HUES64 (cell line): ENCODE results near the gene GUCA1A.
"Not testable (repeated sequence)": the region's sequence is repeated elsewhere in the genome, so short reads cannot be mapped to it uniquely, and the experiment has no call there.

Source experiments
- H3K27ac ChIP-seq: 2 replicates; pipeline ENCODE4 v1.7.0; 2013; ENCODE audit warnings: low read depth, low read length, inconsistent platforms
- H3K27me3 ChIP-seq: 2 replicates; pipeline ENCODE4 v1.6.1; 2013; ENCODE audit warnings: mild to moderate bottlenecking, low read length; ENCODE audit not compliant: insufficient read depth
- H3K36me3 ChIP-seq: 2 replicates; pipeline ENCODE4 v1.6.1; 2013; ENCODE audit warnings: mild to moderate bottlenecking, low read length; ENCODE audit not compliant: insufficient read depth
- H3K4me1 ChIP-seq: 2 replicates; pipeline ENCODE4 v1.6.1; 2013; ENCODE audit warnings: mild to moderate bottlenecking, low read length, moderate library complexity; ENCODE audit not compliant: insufficient read depth
- H3K4me3 ChIP-seq: 2 replicates; pipeline ENCODE4 v1.5.1; 2013; ENCODE audit warnings: mild to moderate bottlenecking, low read length, moderate library complexity
- H3K9ac ChIP-seq: 2 replicates; pipeline ENCODE4 v1.6.1; 2013; ENCODE audit warnings: mild to moderate bottlenecking, low read depth, low read length
- H3K9me3 ChIP-seq: 2 replicates; pipeline ENCODE4 v1.6.1; 2013; ENCODE audit warnings: low read depth, low read length; ENCODE audit not compliant: insufficient read depth
- WGBS: fragments of 150-250, 120-280 bp; methylation state at CpG from one replicate; pipeline ENCODE4 v1.1.7; 2013; ENCODE audit warnings: missing lambda C conversion rate; 5-methylcytosine and 5-hydroxymethylcytosine counted together

Gene GUCA1A

DNA sequence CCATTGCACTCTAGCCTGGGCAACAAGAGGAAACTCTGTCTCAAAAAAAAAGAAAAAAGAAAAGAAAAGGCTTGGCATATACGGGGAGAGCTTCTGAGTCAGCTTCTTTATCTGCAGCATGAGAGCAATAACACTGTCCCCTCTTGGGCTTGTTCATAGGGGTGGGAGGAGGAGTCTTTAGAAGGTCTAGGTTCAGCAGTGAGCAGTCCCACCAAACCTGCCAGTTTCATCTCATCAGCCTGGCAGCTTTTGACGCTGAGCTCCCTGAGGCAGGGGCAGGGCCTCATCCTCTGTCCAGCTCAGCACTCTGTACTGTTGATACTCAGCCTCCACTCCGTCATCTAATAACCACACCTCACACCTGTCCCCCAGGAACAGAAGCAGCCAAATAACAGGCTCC lies 25.1 kb upstream of the GUCA1A start:
- no peak overlapping the region for H3K4me3 ChIP-seq
- H3K27me3 ChIP-seq, result no peaks in the 10 kb centered on the region
- no peak overlapping the region for H3K9ac ChIP-seq
- no peaks in the 10 kb centered on the region for H3K36me3 ChIP-seq
- peaks cover 4% of the 10 kb centered on the region; the same call in 1 of the 2 replicates for H3K4me1 ChIP-seq
- WGBS, result 81% methylated on average over 3 of the region's 3 CpGs
- no peaks in the 10 kb centered on the region for H3K9me3 ChIP-seq
- H3K27ac ChIP-seq, result no peak overlapping the region

DNA sequence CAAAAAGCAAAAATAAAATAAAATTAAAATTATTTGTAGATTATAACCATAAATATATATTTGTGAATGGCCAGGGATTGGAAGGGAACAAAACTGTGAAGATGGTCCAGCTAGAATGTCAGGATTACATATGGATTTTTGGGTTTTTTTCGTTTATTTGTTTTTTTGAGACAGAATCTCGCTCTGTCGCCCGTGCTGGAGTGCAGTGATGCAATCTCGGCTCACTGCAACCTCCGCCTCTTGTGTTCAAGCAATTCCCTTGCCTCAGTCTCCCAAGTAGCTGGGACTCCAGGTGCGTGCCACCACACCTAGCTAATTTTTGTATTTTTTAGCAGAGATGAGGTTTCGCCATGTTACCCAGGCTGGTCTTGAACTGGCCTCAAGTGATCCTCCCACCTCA lies 22.9 kb upstream of the GUCA1A start:
- no peak overlapping the region for H3K27ac ChIP-seq
- no peak overlapping the region for H3K9ac ChIP-seq
- no peaks in the 10 kb centered on the region for H3K36me3 ChIP-seq
- no peaks in the 10 kb centered on the region for H3K9me3 ChIP-seq
- H3K27me3 ChIP-seq, result no peaks in the 10 kb centered on the region
- H3K4me1 ChIP-seq, result peaks cover 4% of the 10 kb centered on the region; the same call in 1 of the 2 replicates
- H3K4me3 ChIP-seq, result no peak overlapping the region
- 97% methylated on average over 8 of the region's 8 CpGs for WGBS

DNA sequence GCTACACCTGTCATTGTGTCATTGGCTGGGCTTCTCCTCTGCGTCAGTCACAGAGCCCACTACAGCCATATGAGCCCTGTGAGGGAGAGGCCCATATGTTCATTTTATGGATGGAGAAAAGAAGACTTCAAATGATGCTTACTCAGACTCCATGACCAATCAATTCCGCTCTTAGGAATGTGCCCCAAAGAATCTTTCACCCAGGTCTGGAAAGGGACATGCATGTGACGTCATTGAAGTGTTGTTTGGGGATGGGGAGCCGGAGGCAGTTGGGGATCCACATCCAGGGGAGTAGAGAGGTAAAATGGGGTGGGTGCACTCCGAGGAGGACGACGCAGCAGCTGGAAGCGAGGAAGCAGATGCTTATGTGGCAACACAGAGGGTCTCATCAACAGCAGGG lies 21.1 kb upstream of the GUCA1A start:
- H3K27me3 ChIP-seq, result no peaks in the 10 kb centered on the region
- no peak overlapping the region for H3K4me3 ChIP-seq
- H3K4me1 ChIP-seq, result peaks cover 6% of the 10 kb centered on the region; the same call in 1 of the 2 replicates
- H3K9ac ChIP-seq, result no peak overlapping the region
- no peaks in the 10 kb centered on the region for H3K36me3 ChIP-seq
- no peaks in the 10 kb centered on the region for H3K9me3 ChIP-seq
- 84% methylated on average over 8 of the region's 8 CpGs for WGBS
- no peak overlapping the region for H3K27ac ChIP-seq

DNA sequence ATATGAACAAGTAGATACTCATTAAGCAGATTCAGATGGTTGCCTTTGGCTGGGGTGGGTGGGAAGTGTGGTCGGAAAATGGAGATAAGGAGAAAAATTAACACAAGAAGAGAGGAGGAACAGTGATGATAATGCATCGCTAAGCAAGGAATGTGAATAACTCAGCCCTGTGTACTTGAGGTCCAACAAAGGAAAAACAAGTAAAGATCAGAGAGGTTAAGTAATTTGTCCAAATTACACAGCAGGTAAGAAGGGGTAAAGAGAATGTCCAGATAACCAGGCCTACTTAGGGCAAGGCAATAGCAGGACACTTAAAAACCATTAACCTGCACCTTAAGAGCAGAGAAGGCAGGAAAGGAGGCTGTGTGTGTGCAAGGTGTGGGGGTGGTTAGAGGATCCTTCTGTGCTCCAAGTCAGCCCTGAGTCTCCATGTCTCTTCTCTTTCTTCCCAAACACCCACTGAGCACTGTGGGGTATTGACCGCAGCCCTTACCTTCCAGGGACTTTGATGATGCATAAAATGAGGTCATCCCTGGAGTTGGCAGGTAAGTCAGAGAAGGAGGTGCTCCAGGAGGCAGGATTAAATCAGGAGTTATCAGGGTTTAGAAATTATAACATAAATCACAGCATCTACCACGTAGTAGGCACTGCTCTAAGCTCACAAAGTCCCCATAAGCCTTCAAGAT lies 20.5 kb upstream of the GUCA1A start:
- not testable (repeated sequence) for H3K4me3 ChIP-seq

DNA sequence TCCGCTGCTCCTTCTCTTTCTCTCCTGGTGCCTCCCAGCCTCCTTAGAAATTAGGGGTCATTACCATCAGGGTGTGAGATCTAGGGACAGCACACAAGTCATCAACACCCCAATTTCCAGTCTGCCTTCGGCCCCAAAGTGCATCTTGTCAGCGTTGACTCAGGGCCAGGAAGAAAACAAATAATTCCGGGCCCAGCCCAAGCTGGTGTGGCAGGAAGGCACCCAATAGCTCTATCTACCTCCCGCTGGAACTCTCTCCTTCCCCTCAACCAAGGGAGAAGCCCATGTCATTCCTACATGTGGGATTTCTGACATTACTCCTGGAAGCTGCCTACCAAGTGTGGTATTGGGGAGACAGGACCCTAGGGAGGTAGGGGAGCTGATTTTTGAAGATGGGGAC lies 19.2 kb upstream of the GUCA1A start:
- 92% methylated on average over 5 of the region's 5 CpGs for WGBS

More for the DNA sequence above, 20.5 kb upstream of the GUCA1A start:
- H3K27me3 ChIP-seq, H3K36me3 ChIP-seq, H3K4me1 ChIP-seq, H3K27ac ChIP-seq, H3K9ac ChIP-seq, H3K9me3 ChIP-seq: not testable (repeated sequence)
- WGBS, result 71% methylated on average over 3 of the region's 4 CpGs

DNA sequence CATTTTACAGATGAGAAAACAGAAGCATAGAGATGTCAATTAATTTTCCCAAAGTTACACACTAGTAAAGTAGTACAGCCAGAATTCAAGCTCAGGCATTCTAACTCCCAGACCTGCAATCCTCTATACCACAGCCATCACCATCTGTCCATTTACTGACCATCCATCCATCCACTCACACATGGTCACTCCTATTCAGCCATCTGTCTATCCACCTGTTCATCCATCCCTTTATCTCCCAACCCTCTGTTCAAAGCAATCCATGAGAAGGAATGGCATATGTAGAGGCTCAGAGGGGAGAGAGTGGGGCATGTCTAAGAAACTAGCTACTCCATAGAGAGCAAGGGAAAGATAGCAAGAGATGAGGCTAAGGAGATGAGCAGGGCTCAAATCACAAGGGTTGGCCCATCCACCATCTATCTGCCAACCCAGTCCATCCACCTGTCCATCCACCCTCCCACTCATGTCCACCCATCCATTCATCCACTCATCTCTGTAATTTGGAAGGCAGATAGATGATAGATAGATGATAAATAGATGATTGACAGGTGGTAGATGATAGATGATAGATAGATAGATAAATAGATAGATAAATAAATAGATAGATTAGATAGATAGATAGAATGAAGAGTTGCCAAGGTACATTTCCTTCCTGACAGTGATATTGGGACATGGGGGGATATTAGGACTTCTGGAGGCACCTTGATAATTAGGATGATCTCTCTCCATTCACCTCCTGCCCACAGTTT lies 18.5 kb upstream of the GUCA1A start:
- no peaks in the 10 kb centered on the region for H3K9me3 ChIP-seq
- no peaks in the 10 kb centered on the region for H3K27me3 ChIP-seq
- no peaks in the 10 kb centered on the region for H3K36me3 ChIP-seq
- no peak overlapping the region for H3K9ac ChIP-seq
- 0 out of 2 replicates have a peak, but pooled peaks cover 3% of the 10 kb centered on the region for H3K4me1 ChIP-seq
- no peak overlapping the region for H3K4me3 ChIP-seq
- H3K27ac ChIP-seq, result no peak overlapping the region

More for the DNA sequence above, 19.2 kb upstream of the GUCA1A start:
- no peak overlapping the region for H3K4me3 ChIP-seq
- H3K9me3 ChIP-seq, result no peaks in the 10 kb centered on the region
- H3K27ac ChIP-seq, result no peak overlapping the region
- no peak overlapping the region for H3K9ac ChIP-seq
- peaks cover 5% of the 10 kb centered on the region; the same call in 1 of the 2 replicates for H3K4me1 ChIP-seq
- H3K36me3 ChIP-seq, result no peaks in the 10 kb centered on the region
- no peaks in the 10 kb centered on the region for H3K27me3 ChIP-seq

DNA sequence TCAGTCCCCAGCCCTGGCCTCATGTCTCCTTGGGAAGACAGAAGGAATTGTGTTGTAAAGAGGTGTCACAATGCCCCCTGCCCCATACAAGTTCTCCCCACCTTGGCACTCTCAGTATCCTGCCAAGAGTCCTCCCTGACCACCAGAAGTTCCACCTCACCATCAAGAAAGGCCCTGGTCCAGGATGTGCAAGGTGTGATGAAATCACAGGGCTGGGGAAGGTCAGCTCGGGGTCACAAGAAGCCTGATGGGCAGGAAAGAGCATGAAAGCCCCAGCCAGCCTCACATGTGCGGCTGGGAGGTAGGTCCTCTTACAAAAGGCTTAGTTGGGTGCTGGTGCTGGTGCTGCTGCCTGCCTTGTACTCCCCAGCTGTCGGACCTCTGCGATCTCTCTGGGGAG lies 17.9 kb upstream of the GUCA1A start:
- Histone ChIP-seq H3K36me3 (no peaks in the 10 kb centered on the region), H3K4me1 (0 out of 2 replicates have a peak, but pooled peaks cover 3% of the 10 kb centered on the region), H3K27me3 (no peaks in the 10 kb centered on the region), H3K9me3 (no peaks in the 10 kb centered on the region), H3K9ac (no peak overlapping the region), H3K27ac (no peak overlapping the region), H3K4me3 (no peak overlapping the region)
- WGBS, result 93% methylated on average over 4 of the region's 4 CpGs

DNA sequence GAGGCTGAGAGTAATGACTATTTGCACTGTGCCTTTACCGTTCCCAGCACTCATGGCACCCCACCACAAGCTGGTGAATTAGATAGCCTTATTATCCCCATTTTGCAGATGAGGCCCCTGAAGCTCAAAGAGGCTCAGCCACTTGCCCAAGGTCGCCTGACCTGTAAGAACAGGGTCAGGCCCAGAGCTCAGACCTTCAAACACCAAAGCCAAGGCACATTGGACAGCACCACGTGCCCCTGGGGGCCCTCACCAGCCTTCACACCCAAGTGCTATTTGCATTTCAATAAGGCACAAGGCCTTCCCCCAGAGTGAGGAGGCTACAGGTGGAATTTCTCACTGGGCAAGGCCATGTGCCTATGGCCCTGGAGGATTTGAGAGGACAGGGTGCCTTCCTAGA lies 16.5 kb upstream of the GUCA1A start:
- 58% methylated on average over 3 of the region's 3 CpGs for WGBS

DNA sequence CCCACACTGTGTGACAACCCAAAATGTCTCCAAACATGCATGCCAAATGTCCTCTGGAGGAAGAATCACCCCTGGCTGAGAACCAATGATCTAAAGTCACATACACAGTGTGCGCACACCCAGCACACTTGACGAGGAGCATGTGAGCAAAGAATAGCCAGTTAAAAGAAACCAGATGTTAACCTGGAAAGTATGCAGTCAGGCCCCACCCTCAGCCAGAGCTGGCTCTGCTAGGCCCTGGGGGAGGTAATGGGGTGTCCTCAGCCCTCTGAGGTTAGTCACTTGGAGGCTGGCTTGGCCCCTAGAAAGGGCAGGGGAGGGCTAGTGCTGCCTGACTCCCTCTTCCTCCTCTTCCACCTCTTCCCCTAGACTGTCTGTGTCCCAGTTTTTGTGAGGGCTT lies 15.2 kb upstream of the GUCA1A start:
- Histone ChIP-seq H3K27ac (no peak overlapping the region), H3K4me3 (no peak overlapping the region)
- WGBS, result 94% methylated on average over 2 of the region's 2 CpGs

More for the DNA sequence above, 16.5 kb upstream of the GUCA1A start:
- Histone ChIP-seq H3K4me1 (0 out of 2 replicates have a peak, but pooled peaks cover 3% of the 10 kb centered on the region), H3K36me3 (no peaks in the 10 kb centered on the region), H3K27ac (no peak overlapping the region), H3K9ac (no peak overlapping the region), H3K9me3 (no peaks in the 10 kb centered on the region), H3K27me3 (no peaks in the 10 kb centered on the region), H3K4me3 (no peak overlapping the region)

DNA sequence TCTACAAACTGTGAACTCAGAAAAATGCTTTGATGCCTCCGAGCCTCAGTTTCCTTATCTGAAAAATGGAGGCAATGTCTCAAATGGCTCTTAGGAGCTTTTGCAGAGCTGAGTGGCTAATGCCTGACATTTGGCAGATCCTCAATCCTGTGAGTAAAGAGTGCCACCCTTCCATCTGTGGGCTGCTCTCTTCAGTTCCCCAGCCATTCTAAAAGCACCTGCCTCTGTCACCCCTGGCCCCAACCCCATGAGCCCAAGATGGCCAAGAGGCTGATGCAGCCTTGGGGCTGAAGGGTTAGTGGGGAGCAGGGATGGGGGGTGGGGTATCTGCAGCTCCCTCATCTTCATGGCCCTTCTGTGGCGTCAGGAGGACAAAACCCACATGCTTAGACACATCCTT lies 14.5 kb upstream of the GUCA1A start:
- Histone ChIP-seq H3K27me3 (no peaks in the 10 kb centered on the region), H3K4me3 (no peak overlapping the region), H3K9ac (no peak overlapping the region), H3K9me3 (no peaks in the 10 kb centered on the region), H3K36me3 (no peaks in the 10 kb centered on the region), H3K4me1 (0 out of 2 replicates have a peak, but pooled peaks cover 6% of the 10 kb centered on the region), H3K27ac (no peak overlapping the region)
- 91% methylated on average over 2 of the region's 2 CpGs for WGBS

More for the DNA sequence above, 15.2 kb upstream of the GUCA1A start:
- Histone ChIP-seq H3K4me1 (0 out of 2 replicates have a peak, but pooled peaks cover 6% of the 10 kb centered on the region), H3K36me3 (no peaks in the 10 kb centered on the region), H3K9me3 (no peaks in the 10 kb centered on the region), H3K27me3 (no peaks in the 10 kb centered on the region), H3K9ac (no peak overlapping the region; the same call in 1 of the 2 replicates)

DNA sequence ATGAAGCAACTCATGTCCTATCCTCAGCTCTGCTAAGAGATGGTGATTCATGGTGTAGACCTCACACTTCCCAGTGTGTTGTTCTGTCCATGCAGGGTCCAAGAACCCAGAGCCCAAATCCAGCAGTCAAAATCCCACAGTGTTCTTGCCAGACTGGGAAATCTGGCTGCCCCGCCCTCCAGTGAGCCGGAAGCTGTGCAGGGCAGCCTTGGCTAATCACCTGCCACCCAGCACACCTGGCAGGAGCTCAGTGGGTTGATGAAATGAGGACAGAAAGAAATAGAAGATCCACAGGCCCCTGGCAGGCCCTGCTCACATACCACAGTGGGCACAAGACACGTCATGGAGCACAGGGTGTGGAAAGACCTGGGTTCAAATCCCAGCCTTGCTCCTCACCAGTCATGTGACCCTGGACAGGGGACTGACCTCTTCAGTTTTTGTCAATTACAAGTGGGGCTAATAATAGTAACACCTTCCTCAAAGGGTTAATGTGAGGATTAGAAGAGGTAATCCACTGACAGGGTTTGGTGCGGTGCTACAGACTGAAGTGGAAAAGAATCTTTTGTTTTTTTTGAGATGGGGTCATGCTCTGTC lies 13.6 kb upstream of the GUCA1A start:
- Histone ChIP-seq H3K36me3 (no peaks in the 10 kb centered on the region), H3K27ac (no peak overlapping the region), H3K4me1 (0 out of 2 replicates have a peak, but pooled peaks cover 9% of the 10 kb centered on the region), H3K27me3 (no peaks in the 10 kb centered on the region), H3K4me3 (no peak overlapping the region), H3K9ac (no peak overlapping the region), H3K9me3 (no peaks in the 10 kb centered on the region)
- 91% methylated on average over 4 of the region's 4 CpGs for WGBS
